Activated CD8-positive, alpha-beta memory T cell treated with anti-CD3 and anti-CD28 coated beads for 4 hours (primary cell): ENCODE measurements around the gene KCNC1.

Experiments
- DNase-seq, 2 donors: peaks; one replicate each; pipeline ENCODE4 v3.0.0-alpha.2; 2020; ENCODE audit warnings: low read depth in 2 of 2

KCNC1 gene

DNA sequence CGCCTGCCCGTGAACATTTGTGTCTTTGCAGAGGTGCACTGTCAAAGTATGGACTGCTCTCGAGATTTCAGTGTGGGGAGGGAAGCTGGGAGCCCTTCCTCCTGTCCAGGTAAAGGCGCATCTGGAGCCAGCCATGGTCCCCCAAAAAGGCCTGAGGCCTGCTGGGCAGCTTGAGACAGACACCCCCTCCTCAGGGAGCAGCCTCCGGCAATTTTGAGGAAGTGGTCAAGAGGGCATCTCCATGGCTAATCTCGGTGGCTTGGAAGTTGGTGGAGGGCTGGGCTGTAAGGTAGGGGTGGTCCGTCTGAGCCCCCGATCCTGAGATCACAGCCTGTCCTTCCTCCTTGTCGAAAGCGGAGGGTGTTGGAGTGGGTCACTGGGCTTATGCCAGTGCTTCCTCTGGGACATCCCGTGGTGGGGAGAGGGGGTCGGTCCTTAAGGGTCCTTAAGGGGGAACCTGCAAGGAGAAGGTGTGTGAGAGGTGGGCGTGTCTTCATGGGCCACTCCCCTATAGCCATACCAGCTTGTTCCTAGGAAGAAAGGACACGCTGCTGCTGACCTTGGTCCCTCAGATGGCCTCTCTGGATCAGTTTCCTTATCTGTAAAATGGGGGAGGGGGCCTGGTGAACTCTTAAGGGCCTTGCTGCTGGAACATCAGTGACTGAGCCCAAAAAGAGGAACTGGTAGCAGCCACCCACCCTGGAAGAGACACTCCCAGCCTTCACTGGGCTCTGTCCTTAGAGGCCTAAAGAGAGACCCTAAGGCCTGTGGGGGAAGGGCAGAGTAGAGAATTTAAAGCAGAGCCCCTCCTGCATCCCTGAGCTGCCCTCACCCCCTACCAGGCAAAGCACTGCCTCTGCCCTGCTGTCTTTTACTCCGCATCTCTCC, 2.6 kb downstream of the KCNC1 start:
- DNase-seq, result no peak

DNA sequence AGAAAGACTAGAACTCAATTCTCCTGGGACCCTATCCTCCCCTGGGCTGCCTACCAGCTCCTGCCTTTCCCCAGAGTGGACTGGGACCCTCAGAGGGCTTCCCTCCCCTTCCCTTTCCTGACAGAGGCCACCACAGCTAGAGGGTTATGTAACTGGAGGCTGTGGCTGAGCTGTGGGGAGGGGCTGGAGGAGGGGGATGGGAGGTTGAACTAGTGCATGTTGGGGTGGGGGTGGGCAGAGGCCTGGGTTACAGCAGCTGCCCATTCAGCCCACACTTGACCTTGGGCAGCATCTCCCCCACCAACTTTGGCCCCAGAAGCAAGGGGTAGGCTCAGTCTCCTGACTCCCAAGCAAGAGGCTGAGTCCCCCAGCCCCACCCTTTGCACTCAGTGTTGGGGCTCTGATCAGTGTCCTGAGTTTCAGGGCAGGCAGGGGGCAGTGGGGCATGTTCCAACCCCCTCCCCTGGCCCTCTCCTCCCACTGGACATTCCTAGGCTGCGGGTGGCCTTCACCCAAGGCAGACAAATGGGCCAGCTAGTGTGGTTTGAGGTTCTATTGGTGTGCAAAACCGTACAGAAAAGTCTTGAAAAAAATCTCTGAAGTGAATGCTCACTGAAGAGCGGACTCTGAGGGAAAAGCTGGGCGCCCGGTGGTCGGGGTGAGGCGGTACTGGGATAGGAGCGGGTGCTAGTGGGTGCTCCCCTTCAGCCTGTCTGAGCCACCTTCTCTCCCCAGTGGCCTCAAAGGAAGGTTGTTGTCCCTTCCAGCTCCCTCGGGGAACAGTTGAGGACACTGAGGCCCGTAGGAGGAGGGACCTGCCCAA, 3.8 kb downstream of the KCNC1 start:
- DNase-seq, result no peak

DNA sequence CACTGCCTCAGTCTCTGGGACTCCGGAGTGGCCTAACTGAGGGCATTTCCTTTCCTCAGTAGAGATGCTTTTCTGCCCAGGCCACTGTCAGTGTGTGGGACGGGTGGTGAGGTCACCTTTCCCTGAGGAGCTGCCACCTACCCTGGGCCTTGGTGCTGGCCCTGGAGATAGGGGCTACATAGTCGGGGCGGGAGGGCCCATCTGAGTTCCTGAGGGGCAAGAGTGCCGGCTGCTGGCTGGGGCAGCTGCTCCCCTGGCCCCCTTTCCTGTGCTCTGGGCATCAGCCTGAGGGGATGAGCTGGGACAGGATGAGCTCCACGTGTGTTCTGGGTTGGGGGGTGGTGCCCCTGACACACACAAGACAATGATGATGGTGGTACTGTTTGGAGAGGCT, 5.4 kb downstream of the KCNC1 start:
- DNase-seq, result no peak

DNA sequence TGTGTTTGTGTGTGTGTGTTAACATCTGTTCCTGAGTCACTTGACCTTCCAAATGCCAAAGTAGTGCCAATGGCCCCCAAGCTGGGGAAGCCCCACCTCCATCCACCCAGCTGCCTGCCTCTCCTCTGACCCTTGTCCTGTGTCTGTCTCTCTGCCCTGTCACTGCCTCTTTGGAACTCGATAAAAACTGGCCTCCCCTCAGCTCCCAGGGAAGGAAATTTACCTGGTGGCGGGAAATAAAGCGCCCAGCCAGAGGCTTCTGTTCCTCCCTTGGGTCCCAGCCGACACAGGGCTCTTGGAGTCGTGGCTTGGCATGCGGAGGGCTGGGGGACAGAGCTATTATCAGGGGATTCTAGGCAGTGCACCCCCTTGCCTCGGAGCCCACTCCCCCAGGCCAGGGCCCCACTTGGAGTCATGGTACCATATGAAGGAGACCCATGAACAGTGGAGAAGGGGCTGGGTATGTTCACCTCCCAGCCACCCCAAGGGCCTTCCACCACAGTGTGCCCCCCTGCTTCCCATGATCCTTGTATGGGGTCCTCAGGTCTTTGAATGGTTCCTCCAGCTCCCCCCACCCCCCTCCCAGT, 6.2 kb downstream of the KCNC1 start:
- no peak for DNase-seq

DNA sequence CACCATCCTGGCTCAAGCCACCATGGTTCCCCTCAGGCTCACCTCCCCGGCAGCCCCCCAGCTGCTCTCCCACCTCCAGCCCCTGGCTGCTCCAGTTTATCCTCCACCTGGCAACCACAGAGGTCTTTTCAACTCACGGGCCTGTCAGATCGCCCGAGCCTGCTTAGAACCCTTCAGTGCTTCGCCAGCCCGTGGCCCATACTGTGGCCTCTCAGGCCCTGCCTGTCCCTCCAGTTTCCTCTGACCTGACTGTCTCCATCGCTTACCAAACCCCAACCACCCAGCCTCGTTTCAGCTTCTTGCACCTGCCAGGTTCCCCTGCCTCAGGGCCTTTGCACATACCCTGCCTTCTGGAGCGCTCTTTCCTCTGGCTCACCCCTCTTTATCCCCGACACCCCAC, 6.9 kb downstream of the KCNC1 start:
- DNase-seq, result no peak

DNA sequence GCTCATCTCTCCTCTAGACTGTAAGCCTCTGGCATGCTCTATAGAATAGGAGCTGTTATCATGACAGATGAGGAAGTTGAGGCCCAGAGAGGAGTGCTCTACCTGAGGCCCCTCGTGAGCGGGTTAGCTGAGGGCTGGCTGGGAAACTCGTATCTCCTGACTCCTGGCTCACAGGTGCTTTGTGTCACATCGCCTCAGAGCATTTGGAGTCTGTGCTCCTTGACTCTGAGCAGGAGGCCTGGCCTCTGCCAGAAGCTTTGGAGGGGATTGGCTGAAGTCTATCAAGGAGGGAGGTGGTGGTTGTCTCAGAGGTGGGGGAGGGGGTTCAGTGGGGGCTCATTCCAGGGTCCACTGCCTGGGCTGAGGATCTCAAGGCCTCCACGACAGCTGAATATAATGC, 7.4 kb downstream of the KCNC1 start:
- no peak for DNase-seq

DNA sequence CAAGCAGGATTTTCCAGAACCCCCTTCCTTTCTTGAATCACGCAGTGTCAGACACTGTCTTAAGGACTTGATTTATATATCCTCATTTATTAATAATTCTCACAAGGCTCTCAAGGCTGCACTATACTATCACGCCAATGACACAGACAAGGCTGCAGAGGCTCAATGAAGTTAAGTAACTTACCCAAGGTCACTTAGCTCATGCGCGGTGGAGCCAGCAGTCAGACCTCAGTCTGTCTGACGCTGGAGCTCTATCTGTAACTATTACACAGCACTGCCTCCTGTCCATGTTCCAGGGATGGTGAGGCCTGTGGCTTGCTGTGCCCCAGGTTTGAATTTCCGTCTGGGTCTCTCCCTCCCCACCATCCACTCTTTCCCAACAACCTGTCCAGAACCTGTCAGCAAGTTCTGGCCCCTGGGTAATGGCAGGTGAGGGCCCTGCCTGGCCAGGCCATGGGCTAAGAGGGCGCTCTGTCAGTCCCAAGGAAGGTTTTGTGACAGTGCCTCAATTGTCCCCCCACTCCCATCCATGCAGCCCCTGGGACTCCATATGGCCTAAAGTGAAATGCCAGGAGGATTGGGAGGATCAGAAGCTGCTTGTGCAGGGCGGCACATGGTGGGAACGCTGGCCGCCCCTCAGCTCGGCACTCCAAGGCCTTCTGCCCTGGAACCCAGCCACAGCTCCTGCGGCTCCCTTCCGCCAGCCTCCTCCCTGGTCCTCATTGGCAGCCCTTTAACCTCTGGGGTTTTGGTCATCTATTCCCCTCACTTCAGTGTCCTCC, 8.6 kb downstream of the KCNC1 start:
- DNase-seq, result no peak

DNA sequence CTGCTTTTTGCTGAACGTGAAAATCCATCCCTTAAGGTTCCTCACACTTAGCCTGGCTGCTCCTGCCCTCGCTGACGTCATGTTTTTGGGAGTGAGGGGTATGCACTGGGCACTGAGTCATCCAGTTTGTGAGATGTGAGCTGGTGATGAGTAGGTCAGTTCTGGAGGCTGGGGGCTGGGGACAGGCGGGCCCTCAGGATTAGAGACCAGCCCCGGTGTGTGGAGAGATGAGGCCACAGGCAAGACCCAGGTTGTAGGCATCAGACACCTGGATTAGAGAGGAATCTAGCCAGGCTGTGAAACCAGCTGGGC, 9.2 kb downstream of the KCNC1 start:
- no peak for DNase-seq

DNA sequence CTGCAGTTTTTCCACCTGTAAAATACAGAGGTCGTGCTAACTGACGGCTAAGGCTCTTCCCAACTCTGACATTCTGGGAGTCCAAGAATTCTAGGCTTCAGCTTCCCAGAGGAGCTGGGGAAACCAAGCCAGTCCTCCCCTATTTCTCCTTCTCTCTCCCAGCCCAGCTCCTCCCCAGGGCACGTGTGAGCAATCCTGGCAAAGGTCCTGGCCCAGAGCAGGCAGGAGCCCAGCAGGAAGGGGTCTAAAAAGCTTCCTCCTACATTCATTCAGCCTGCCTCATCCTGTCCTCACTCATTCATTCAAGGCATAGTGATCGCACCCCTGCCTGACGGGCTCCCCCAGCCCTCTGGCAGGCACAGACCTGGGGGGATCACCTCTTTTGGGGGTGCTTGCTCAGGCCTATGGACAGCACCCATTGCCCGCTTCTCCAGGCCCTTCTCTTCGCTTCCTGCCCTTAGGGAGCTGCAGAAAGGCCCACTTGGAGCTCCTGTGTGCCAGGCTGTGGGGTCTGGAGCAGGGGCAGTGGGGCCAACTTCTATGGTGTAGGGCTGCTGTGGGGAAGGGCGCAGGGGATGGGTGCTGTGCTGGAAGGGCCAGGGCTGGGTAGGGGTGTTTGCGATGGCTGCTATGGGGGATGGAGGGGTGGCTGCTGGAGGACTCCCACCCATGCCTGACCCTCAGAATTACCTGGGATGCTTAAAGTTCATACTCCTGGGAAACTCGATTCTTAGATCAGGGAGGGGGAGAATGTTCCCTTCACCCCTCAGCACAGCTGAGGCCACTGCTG, 9.8 kb downstream of the KCNC1 start:
- DNase-seq, result no peak

DNA sequence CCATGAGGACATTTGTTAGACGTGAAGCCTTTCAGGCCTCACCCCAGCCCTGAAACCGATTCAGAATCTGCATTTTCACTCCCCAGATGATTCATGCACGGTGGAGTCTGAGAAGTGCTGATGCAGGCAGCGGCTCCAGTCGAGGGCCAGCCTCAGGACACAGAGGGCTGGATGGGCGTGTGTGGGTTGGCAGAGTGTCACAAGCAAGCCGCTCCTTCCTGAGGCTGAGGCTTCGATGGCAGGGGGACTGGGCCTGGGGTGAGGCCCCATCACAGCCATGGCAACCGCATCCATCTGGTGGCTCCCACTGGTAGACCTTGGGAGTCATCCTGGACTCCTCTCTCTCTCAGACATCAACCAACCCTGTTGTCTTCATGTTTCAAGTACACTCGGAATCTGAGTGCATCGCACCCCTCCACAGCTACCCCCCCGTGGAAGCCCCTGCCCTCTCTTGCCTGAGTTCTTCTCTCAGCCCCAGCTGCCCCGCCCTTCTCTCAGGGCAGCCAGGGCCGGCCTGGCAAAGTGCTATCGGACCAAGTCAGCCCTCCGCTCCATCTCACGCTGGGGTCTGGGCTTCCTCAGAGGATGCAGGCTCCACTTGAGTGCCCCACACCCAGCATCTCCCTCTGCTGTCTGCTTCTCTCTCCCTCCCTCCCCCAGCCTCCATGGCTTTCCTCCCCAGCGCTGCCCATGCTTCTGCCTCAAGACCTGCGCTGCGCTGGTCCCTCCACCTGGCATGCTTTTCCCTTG, 10.6 kb downstream of the KCNC1 start:
- DNase-seq, result no peak

DNA sequence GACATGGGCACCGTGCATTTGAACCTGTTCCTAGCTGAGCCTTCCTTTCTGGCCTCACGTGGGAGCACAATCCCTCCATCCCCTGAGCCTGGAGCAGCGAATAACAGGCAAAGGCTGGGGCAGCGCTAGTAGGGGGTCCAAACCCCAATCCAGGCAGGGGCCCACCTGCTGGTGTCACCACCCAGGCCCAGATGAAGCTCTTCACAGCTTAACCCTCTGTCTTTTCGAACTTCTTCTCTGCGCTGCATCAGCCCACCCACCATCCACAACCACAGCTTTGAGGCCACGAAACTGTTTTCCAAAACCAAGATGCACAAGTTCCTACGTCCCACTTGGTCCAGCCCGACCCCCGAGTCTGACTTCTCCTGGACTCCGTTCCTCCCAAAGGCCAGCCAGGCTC, 11.5 kb downstream of the KCNC1 start:
- DNase-seq, result no peak

DNA sequence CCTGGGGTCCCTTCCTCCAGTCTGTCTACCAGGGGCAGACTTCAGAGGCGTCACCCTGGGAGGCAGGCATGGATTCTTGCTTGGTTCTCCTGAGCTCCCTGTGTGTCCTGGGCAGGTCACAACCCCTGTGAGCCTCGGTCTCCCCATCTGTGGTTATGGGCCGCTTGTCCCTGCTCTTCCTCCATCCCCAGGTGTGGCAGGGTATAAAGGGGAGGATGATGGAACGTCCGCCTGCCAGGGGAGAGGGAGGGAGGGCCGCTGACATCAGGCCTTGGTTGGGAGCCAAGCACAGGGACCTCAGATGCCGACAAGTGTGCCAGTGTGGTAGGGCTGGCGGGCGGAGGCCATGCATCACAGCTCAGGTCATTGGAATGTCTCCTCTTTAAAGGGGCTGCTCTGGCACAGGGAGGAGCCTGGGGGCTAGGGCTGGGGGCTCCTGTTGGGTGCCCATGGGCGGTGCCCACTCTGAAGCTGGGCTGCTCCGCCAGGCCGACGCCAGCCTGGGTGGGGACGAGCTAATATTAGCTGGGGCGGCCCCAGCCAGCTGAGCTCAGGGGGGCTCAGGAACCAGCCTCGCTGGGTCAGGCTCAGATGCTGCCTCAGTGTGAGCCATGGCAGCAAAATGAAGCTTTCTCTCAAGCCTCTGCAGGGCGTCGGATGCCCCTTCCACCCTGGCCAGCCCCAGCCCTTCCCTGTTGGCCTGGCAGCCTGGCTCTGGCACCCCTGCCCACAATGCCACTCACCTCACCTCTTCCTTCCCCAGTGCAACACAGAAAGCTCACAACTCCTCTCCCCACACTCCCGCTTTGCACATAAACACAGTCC, 12.8 kb downstream of the KCNC1 start:
- DNase-seq, result no peak

DNA sequence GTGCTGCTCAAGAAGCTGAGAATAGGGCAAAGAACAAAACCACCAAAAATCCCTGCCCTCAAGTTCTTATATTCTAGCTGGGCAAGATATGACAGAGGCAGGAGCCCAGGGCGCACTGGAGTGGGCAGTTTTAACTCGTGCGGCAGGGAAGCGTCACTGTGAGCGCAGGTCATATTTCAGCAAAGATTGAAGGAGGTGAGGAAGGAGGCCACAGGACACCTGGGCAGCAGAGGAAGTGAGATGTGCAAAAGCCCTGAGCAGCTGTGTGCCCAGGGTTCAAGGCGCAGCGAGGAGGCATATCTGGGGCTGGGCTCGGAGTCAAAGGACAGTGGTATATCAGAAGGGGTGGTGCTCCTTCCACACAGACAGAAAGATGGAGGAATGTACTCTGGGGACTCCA, 13.5 kb downstream of the KCNC1 start:
- no peak for DNase-seq

DNA sequence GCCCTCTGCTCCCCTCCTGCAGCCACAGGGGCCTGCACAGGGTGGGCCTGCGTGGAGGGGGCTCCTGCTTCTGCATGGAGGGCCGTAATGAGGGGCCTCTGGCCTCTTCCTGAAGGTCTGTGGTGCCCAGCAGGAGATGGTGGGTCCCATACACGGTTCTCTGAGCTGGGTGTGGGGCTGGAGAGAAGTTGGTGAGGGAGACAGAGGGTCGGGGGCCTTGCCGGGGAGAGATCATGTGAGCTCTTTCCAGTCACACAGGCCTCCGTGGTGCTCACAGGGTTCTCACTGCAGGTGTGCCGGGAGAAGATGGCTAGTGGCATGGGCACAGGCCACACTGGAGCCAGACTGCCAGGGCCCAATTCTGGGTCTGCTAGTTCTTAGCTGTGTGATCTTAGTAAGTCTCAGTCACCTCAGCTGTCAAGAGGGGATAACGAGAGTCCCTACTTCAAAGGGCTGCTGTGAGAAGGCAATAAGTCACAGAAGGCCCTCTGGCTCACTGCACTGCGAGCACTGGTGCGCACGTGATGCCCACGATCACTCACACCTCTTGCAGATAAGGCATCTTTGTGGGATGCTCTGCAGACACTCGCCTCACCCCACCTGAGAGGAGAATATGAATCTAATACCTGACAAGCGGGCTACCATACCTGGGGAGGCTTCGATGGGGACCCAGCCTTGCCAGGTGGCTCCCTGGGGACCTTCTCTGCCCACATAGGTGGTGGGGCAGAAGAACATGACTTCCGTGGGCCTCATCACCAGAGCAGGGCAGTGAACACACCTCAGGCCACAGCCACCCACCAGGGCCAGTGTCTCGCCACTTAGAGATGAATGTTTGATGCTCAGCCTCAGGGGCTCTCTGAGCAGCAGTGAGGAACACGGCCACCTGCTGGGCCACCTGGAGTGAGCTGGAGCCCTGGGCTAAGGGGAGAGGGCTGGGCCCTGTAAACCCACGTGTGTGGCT, 14.5 kb downstream of the KCNC1 start:
- no peak for DNase-seq

DNA sequence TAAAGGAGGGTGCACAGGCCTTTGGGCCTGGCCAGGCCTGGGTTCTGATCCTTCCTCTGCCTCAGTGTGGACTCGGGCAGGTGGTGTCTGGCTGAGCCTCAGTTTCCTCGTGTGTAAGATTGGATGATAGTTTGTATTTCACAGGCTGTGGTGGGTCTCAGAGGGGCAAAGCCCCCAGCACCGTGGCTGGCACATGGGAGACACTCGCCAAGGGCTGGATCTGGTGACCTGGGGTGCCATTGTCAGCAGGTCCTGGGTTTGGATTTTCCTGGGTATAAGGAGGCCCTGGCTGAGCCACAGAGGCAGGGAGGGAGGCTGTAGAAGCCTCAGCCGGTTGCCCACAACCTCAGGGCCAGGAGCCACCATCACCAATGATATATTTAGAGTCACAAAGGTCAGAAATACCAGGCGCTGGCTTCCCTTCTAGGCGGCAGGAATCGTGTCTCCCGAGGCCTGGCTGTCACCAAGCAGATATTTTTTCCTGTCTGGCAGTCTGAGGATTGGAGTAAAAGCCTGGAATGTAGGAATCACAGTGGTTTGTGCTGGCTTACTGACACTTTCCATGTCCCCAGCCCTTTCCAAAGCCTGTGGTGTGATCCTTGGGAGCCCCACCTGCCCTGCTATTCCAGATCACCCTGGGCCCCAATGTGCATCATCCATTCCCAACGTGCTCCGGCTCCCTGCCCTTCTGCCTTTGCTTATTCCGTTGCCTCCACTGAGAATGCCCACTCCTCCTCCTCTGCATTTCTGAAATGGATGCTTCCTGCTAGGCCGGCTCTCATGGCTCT, 15.6 kb downstream of the KCNC1 start:
- no peak for DNase-seq

DNA sequence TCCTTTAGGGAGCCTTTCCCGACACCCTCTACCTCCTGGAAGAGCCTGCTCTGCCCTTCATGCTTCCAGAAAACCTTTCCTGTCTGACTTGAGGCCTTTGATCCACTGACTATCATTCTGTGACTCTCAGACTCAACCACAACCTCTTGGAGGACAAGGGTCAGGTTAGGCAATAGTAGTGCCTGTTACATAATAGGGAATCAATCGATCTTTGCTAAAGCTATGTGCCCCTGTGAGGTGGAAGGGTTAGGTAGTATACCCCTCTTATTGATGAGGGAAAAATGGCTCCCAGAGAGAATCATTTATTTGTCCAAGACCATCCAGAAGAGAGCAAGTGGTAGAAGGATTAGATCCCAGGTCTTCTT, 16.2 kb downstream of the KCNC1 start:
- DNase-seq, result no peak

DNA sequence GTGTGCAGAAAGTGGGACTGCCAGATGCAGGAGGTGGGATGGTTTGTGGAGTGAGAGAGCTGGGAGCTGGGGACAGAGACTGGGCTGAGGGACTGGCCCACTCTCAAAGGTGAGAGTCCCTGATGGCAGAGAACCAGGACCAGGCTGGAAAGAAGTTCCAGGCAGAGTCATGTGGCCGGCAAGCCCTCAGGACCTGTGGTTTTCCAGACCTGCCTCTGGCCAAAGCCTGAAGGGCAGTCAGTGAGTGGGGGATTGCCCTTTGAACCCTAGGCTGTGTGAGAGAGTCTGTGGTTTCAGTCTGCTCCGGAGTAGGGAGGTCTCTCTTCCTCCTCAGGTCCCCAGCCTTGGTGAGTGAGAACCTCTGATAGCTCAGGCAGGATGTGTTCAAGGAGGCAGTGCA, 17.0 kb downstream of the KCNC1 start:
- no peak for DNase-seq

DNA sequence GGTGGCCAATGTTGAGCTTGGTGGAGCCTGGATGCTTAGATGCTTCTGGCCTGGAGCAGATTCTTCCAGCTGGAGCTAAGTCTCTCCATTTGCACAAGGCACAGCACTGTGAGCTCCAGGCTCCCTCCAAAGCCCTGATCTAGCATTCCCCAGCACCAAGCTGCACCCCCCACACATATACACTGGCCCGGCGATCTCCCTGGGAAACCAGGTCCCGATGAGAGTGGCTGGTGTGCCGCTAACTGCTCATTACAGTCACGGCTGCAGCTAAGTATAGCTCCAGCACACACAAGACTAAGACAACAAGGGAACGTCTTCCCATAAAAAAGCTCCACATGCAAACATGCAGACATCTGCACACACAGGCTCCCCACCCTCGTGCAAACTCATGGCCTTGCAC, 17.6 kb downstream of the KCNC1 start:
- DNase-seq, result no peak
